SK-N-SH (cell line): ENCODE results near the gene POU2AF1. TPM values are rescaled to one million over a fixed set of nuclear protein-coding genes. Genes with fewer than 3 reads are reported as not detected.

Source experiments
- CTCF ChIA-PET: fragments of 300-600, 350-600 bp; formaldehyde crosslinking; extraction: SDS; loops from one replicate; lab custom pipeline; 2021; lab: Yijun Ruan, JAX
- POLR2A ChIA-PET: fragments of 350-600 bp; sonication (Branson Sonifier 250); formaldehyde crosslinking; extraction: SDS; loops from one replicate; lab custom pipeline; 2020; ENCODE audit warnings: antibody characterized with exemption, inconsistent platforms; lab: Yijun Ruan, JAX
- DNase-seq: peaks from one replicate; pipeline ENCODE4 v3.0.0; 2012
- H2AFZ ChIP-seq: fragments of 200-600 bp; sonication (generic); 2 replicates; pipeline ENCODE4 v1.8.1; 2016; ENCODE audit warnings: antibody characterized with exemption, mild to moderate bottlenecking, low read depth
- H3F3A ChIP-seq: fragments of 200-600 bp; sonication (generic); replicated peaks from 2 replicates; pipeline ENCODE3; 2016; ENCODE audit warnings: antibody characterized with exemption, mild to moderate bottlenecking; ENCODE audit not compliant: insufficient read depth
- H3K27ac ChIP-seq, 2 experiments: fragments of 200-500 bp in 1 of 2; fragments of 200-600 bp in 1 of 2; sonication (Bioruptor generic) in 1 of 2; sonication (generic), shearing (Covaris generic) in 1 of 2; 2 replicates each; pipeline versions ENCODE4 v1.5.1 to v1.6.1; 2014 to 2016; ENCODE audit warnings: low read depth in 2 of 2, inconsistent platforms in 1 of 2, low read length in 1 of 2, mild to moderate bottlenecking in 1 of 2, mixed read lengths in 1 of 2
- H3K27me3 ChIP-seq: fragments of 200-600 bp; sonication (generic), shearing (Covaris generic); 2 replicates; pipeline ENCODE4 v1.6.1; 2016; ENCODE audit warnings: mixed run types; ENCODE audit not compliant: insufficient read depth
- H3K36me3 ChIP-seq, 2 experiments: fragments of 200-500 bp in 1 of 2; fragments of 200-600 bp in 1 of 2; sonication (Bioruptor generic) in 1 of 2; sonication (generic) in 1 of 2; replicated peaks in 1 of 2; 2 replicates each; pipeline versions ENCODE3 to v1.5.1; 2014 to 2016; ENCODE audit warnings: low read length in 1 of 2, mild to moderate bottlenecking in 1 of 2; ENCODE audit not compliant: insufficient read depth in 2 of 2, control insufficient read depth in 1 of 2
- H3K4me1 ChIP-seq, 2 experiments: fragments of 200-500 bp in 1 of 2; fragments of 200-600 bp in 1 of 2; sonication (Bioruptor generic) in 1 of 2; sonication (generic), shearing (Covaris generic) in 1 of 2; 2 replicates each; pipeline versions ENCODE4 v1.5.1 to v1.6.1; 2014 to 2016; ENCODE audit warnings: low read depth in 1 of 2, low read length in 1 of 2, mixed run types in 1 of 2; ENCODE audit not compliant: insufficient read depth in 2 of 2, control insufficient read depth in 1 of 2
- H3K4me2 ChIP-seq: fragments of 200-600 bp; sonication (generic), shearing (Covaris generic); 2 replicates; pipeline ENCODE4 v1.6.1; 2017; ENCODE audit warnings: mixed run types
- H3K4me3 ChIP-seq, 2 experiments: fragments of 200-500 bp in 1 of 2; fragments of 200-600 bp in 1 of 2; sonication (Bioruptor generic) in 1 of 2; sonication (generic), shearing (Covaris generic) in 1 of 2; 2 replicates each; pipeline versions ENCODE4 v1.5.1 to v1.8.1; 2014 to 2016; ENCODE audit warnings: low read depth in 2 of 2, inconsistent platforms in 1 of 2, low read length in 1 of 2, mild to moderate bottlenecking in 1 of 2, mixed read lengths in 1 of 2, moderate library complexity in 1 of 2
- H3K79me2 ChIP-seq: fragments of 200-600 bp; sonication (generic); 2 replicates; pipeline ENCODE4 v1.8.1; 2017; ENCODE audit warnings: mild to moderate bottlenecking; ENCODE audit not compliant: insufficient read depth
- H3K9ac ChIP-seq: fragments of 200-600 bp; sonication (generic); 2 replicates; pipeline ENCODE4 v1.6.1; 2017; ENCODE audit warnings: mixed run types
- H3K9me2 ChIP-seq: fragments of 200-600 bp; sonication (generic); 2 replicates; pipeline ENCODE4 v1.6.1; 2017; ENCODE audit warnings: mixed run types
- H3K9me3 ChIP-seq: fragments of 200-600 bp; sonication (generic); 2 replicates; pipeline ENCODE4 v1.6.1; 2017; ENCODE audit warnings: mixed run types, mild to moderate bottlenecking, moderate library complexity
- H4K20me1 ChIP-seq: fragments of 200-600 bp; sonication (generic); 2 replicates; pipeline ENCODE4 v1.6.1; 2017; ENCODE audit warnings: mild to moderate bottlenecking, mixed run types; ENCODE audit not compliant: insufficient read depth
- FOSL2 ChIP-seq: IDR thresholded peaks from 2 replicates; pipeline ENCODE4 v1.4.0; 2012; ENCODE audit warnings: low read depth, mild to moderate bottlenecking, moderate library complexity, borderline replicate concordance
- FOXJ3 ChIP-seq: sonication (generic); formaldehyde crosslinking; IDR thresholded peaks from 2 replicates; pipeline ENCODE4 v1.5.1; 2020; ENCODE audit warnings: mild to moderate bottlenecking, missing genetic modification reagents
- GATA2 ChIP-seq: sonication (generic); formaldehyde crosslinking; IDR thresholded peaks from 2 replicates; pipeline ENCODE4 v1.5.0; 2020; ENCODE audit warnings: mild to moderate bottlenecking, missing genetic modification reagents
- MXI1 ChIP-seq: IDR thresholded peaks from 2 replicates; pipeline ENCODE4 v1.6.1; 2012; ENCODE audit warnings: mild to moderate bottlenecking, low read depth, low read length, improper control_type of control experiment
- NFIC ChIP-seq: IDR thresholded peaks from 2 replicates; pipeline ENCODE4 v1.4.0; 2012; ENCODE audit warnings: borderline replicate concordance
- SIN3A ChIP-seq: IDR thresholded peaks from 2 replicates; pipeline ENCODE4 v1.6.1; 2012; ENCODE audit warnings: low read depth, mild to moderate bottlenecking, low read length, moderate library complexity, borderline replicate concordance
- SMC3 ChIP-seq: IDR thresholded peaks from 2 replicates; pipeline ENCODE4 v1.6.1; 2012; ENCODE audit warnings: low read depth, low read length, improper control_type of control experiment
- TAF1 ChIP-seq: IDR thresholded peaks from 2 replicates; pipeline ENCODE4 v1.6.1; 2012; ENCODE audit warnings: low read depth, mild to moderate bottlenecking, low read length, moderate library complexity, borderline replicate concordance
- TEAD4 ChIP-seq: IDR thresholded peaks from 2 replicates; pipeline ENCODE4 v1.4.0; 2012; ENCODE audit warnings: mild to moderate bottlenecking, borderline replicate concordance; ENCODE audit not compliant: insufficient read depth
- WGBS: methylation state at CpG from one replicate; pipeline ENCODE4 v1.1.6; 2017; ENCODE audit warnings: low lambda C conversion rate; 5-methylcytosine and 5-hydroxymethylcytosine counted together
- polyA plus RNA-seq, 3 experiments: library from polyadenylated mRNA; depleted of rRNA; stranded (reverse); fragments of >200 nt; gene quantifications; 2 replicates each; pipeline ENCODE4 v1.2.3, GENCODE V29; 2012
- TF ChIP-seq, protein P1 (sequence below): fragments of 150-350 bp; IDR thresholded peaks from 2 replicates; pipeline ENCODE4 v1.6.1; 2017; ENCODE audit warnings: antibody characterized with exemption, low read length, low read depth, borderline replicate concordance
- TF ChIP-seq, protein P2 (sequence below): IDR thresholded peaks from 2 replicates; pipeline ENCODE4 v1.4.0; 2012; ENCODE audit warnings: low read depth, borderline replicate concordance
- TF ChIP-seq, protein P3 (sequence below): IDR thresholded peaks from 2 replicates; pipeline ENCODE4; 2012
- TF ChIP-seq, protein P4 (sequence below): IDR thresholded peaks from 2 replicates; pipeline ENCODE4 v1.6.1; 2012; ENCODE audit warnings: mild to moderate bottlenecking, low read depth, low read length, moderate library complexity
- TF ChIP-seq, protein P5 (sequence below): fragments of 150-350 bp; IDR thresholded peaks from 2 replicates; pipeline ENCODE4 v1.6.1; 2016; ENCODE audit warnings: mild to moderate bottlenecking, low read depth, low read length

Gene POU2AF1
- polyA plus RNA-seq, 1 of the 3 experiments (the other 2 are of a cell fraction) = 0.07 TPM

DNA sequence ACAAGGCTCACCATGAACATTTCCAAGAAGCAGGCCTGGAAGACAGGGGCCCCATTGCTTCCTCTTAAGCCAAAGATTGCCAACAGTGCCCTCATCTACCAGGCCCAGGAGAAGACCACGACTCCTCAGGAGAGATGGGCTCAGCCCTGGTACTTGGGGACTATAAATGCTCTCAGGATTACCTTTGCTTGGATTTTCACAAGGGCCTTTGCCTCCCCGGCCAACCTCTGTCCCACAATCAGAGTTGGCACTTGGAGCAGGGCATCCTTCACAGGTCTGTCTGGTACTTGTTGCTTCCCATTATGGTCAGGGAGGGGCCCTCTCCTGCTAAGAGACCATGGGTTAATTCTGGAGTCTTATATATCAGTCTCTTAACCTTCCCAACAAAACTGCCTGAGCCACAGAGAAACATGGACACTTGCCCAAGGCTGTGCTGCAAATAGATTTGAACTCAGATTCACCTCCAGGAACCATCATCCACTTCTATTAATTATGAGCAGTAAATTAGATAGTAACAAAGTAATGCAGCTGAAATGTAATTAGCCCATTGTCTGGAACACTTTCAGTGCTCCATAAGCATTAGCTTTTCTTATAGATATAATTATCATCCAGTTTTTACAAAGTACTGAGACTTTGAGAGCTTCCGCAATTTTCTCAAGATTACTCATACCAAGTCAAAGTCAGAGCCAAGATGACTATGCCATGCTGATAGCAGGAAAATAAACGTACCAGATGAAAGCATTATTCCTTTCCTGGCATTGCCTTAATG lies 47.2 kb downstream of the POU2AF1 start (continued):
- TF ChIP-seq, protein P1, sequence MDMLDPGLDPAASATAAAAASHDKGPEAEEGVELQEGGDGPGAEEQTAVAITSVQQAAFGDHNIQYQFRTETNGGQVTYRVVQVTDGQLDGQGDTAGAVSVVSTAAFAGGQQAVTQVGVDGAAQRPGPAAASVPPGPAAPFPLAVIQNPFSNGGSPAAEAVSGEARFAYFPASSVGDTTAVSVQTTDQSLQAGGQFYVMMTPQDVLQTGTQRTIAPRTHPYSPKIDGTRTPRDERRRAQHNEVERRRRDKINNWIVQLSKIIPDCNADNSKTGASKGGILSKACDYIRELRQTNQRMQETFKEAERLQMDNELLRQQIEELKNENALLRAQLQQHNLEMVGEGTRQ = no peak
- TF ChIP-seq, protein P2, sequence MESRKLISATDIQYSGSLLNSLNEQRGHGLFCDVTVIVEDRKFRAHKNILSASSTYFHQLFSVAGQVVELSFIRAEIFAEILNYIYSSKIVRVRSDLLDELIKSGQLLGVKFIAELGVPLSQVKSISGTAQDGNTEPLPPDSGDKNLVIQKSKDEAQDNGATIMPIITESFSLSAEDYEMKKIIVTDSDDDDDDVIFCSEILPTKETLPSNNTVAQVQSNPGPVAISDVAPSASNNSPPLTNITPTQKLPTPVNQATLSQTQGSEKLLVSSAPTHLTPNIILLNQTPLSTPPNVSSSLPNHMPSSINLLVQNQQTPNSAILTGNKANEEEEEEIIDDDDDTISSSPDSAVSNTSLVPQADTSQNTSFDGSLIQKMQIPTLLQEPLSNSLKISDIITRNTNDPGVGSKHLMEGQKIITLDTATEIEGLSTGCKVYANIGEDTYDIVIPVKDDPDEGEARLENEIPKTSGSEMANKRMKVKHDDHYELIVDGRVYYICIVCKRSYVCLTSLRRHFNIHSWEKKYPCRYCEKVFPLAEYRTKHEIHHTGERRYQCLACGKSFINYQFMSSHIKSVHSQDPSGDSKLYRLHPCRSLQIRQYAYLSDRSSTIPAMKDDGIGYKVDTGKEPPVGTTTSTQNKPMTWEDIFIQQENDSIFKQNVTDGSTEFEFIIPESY = no peak
- TF ChIP-seq, protein P3, sequence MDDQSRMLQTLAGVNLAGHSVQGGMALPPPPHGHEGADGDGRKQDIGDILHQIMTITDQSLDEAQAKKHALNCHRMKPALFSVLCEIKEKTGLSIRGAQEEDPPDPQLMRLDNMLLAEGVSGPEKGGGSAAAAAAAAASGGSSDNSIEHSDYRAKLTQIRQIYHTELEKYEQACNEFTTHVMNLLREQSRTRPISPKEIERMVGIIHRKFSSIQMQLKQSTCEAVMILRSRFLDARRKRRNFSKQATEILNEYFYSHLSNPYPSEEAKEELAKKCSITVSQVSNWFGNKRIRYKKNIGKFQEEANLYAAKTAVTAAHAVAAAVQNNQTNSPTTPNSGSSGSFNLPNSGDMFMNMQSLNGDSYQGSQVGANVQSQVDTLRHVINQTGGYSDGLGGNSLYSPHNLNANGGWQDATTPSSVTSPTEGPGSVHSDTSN = no peak
- TF ChIP-seq NFIC = peak; percentile 52; the same call in 1 of the 2 replicates

DNA sequence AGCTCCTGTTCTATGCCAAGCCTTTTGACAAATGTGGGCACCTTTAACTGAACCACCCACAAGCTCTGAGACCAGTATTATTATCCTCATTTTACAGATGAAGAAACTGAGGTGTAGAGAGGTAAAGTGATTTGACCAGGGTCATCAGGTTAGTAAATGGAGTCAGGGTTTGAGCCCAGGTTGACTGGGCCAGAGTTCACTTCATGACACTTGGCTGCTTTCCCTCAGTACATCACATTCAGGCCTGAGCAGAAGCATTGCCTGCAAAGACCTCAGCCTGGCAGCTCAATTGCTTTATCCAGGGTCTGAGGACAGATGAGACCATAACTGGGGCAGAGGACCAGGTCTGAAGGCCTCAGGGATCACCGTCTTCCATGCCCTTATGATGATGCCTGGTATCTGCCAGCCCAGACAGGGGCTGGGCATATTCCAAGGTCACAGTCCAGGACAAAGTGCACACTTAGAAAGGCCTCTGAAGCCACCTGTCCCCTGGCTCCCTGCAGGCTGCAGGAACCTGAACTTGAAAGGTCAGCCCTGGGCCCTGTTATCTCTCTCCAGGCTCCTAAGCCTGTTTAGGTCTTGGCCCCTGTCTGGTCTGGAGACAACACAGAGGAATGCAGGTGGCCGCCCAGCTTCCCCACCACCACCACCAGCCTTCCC lies 48.7 kb downstream of the POU2AF1 start:
- no peak for DNase-seq
- H3K4me3 ChIP-seq = no peak overlapping the region
- TF ChIP-seq SMC3 = no peak
- no peak for TF ChIP-seq FOXJ3 (CRISPR knock-in tag)
- TF ChIP-seq FOSL2 = no peak
- no peak for TF ChIP-seq TAF1
- TF ChIP-seq, protein P1 = no peak
- TF ChIP-seq SIN3A = no peak
- TF ChIP-seq, protein P4, sequence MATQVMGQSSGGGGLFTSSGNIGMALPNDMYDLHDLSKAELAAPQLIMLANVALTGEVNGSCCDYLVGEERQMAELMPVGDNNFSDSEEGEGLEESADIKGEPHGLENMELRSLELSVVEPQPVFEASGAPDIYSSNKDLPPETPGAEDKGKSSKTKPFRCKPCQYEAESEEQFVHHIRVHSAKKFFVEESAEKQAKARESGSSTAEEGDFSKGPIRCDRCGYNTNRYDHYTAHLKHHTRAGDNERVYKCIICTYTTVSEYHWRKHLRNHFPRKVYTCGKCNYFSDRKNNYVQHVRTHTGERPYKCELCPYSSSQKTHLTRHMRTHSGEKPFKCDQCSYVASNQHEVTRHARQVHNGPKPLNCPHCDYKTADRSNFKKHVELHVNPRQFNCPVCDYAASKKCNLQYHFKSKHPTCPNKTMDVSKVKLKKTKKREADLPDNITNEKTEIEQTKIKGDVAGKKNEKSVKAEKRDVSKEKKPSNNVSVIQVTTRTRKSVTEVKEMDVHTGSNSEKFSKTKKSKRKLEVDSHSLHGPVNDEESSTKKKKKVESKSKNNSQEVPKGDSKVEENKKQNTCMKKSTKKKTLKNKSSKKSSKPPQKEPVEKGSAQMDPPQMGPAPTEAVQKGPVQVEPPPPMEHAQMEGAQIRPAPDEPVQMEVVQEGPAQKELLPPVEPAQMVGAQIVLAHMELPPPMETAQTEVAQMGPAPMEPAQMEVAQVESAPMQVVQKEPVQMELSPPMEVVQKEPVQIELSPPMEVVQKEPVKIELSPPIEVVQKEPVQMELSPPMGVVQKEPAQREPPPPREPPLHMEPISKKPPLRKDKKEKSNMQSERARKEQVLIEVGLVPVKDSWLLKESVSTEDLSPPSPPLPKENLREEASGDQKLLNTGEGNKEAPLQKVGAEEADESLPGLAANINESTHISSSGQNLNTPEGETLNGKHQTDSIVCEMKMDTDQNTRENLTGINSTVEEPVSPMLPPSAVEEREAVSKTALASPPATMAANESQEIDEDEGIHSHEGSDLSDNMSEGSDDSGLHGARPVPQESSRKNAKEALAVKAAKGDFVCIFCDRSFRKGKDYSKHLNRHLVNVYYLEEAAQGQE = no peak
- TF ChIP-seq, protein P5, sequence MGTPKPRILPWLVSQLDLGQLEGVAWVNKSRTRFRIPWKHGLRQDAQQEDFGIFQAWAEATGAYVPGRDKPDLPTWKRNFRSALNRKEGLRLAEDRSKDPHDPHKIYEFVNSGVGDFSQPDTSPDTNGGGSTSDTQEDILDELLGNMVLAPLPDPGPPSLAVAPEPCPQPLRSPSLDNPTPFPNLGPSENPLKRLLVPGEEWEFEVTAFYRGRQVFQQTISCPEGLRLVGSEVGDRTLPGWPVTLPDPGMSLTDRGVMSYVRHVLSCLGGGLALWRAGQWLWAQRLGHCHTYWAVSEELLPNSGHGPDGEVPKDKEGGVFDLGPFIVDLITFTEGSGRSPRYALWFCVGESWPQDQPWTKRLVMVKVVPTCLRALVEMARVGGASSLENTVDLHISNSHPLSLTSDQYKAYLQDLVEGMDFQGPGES = no peak
- no peak for TF ChIP-seq GATA2 (CRISPR knock-in tag)
- TF ChIP-seq MXI1 = no peak
- no peak for TF ChIP-seq TEAD4
- TF ChIP-seq, all 33 proteins: peak for 0
- H3K9me3 ChIP-seq = no peaks in the 10 kb centered on the region
- no peak overlapping the region for H3K4me2 ChIP-seq
- no peak overlapping the region for H3K9ac ChIP-seq
- H4K20me1 ChIP-seq = no peaks in the 10 kb centered on the region
- no peaks in the 10 kb centered on the region for H3K36me3 ChIP-seq
- ChIA-PET CTCF (interaction anchor here (2.4 to 4.6 kb wide), 2 partner anchors 32 to 93 kb away, joined by 8 to 14 read pairs; partner anchors contain the start of gene POU2AF3), POLR2A (no interaction called here)
- no peaks in the 10 kb centered on the region for H3K27me3 ChIP-seq
- H3K27ac ChIP-seq = no peak overlapping the region
- WGBS = 80% methylated on average over 1 of the region's 2 CpGs
- peaks cover 18 to 38% of the 10 kb centered on the region in 2 experiments for H3K4me1 ChIP-seq
- no peaks in the 10 kb centered on the region for H3K79me2 ChIP-seq
- H3F3A ChIP-seq = peaks cover 8% of the 10 kb centered on the region
- H3K9me2 ChIP-seq = no peaks in the 10 kb centered on the region
- no peak overlapping the region for H2AFZ ChIP-seq
